Activated T-cell treated with anti-CD3 and anti-CD28 coated beads, Interleukin-2, amount 50 U/mL, for 1 hour (primary cell): ENCODE data around the gene MTSS2.
A peak's percentile ranks its signal among the peaks of the same experiment; 100 is the strongest.

Experiments used
- DNase-seq: peaks from one replicate; pipeline ENCODE4 v3.0.0-alpha.2; 2020

Gene MTSS2

GRCh38 chr16:70685938-70686375 lies at the start of gene MTSS2:
Gene MTSS2 (minus strand): TSS chr16:70686053. CDS start chr16:70685791, 262 bp downstream.
- peak; percentile 41 for DNase-seq

GRCh38 chr16:70735141-70735979 lies 49.5 kb upstream of the MTSS2 start:
- no peak for DNase-seq

GRCh38 chr16:70734522-70735095 lies 48.8 kb upstream of the MTSS2 start:
- DNase-seq = no peak

- no peak for DNase-seq
These were observed 45.1 kb upstream of the MTSS2 start for GRCh38 chr16:70730944-70731343.

- no peak for DNase-seq
These were observed 44.2 kb upstream of the MTSS2 start for GRCh38 chr16:70730031-70730430.

GRCh38 chr16:70729292-70729691 lies 43.4 kb upstream of the MTSS2 start:
- no peak for DNase-seq

- no peak for DNase-seq
These were observed 42.3 kb upstream of the MTSS2 start for GRCh38 chr16:70728150-70728549.

GRCh38 chr16:70726892-70727361 lies 41.1 kb upstream of the MTSS2 start:
- DNase-seq = no peak

- no peak for DNase-seq
These were observed 40.3 kb upstream of the MTSS2 start for GRCh38 chr16:70725912-70726828.

GRCh38 chr16:70725024-70725911 lies 39.4 kb upstream of the MTSS2 start:
- DNase-seq = no peak

GRCh38 chr16:70724146-70725023 lies 38.5 kb upstream of the MTSS2 start:
- DNase-seq = no peak

GRCh38 chr16:70723740-70724145 lies 37.9 kb upstream of the MTSS2 start:
- DNase-seq = no peak

GRCh38 chr16:70721202-70721963 lies 35.5 kb upstream of the MTSS2 start:
- no peak for DNase-seq

- no peak for DNase-seq
These were observed 34.8 kb upstream of the MTSS2 start for GRCh38 chr16:70720425-70721201.

GRCh38 chr16:70717065-70717464 lies 31.2 kb upstream of the MTSS2 start:
- DNase-seq = no peak

- DNase-seq = no peak
These were observed 30.1 kb upstream of the MTSS2 start for GRCh38 chr16:70715860-70716357.

- DNase-seq = no peak
These were observed 29.4 kb upstream of the MTSS2 start for GRCh38 chr16:70715055-70715858.

- no peak for DNase-seq
These were observed 28.8 kb upstream of the MTSS2 start for GRCh38 chr16:70714581-70715054.
